BLaER1 treated with 17β-estradiol and CSF1 and Interleukin-3, amounts not matched to agents 10 nM and 100 nM (cell line): ENCODE results near the gene LBX2.
A peak's percentile ranks its signal among the peaks of the same experiment; 100 is the strongest.
"Not testable (repeated sequence)": the region's sequence is repeated elsewhere in the genome, so short reads cannot be mapped to it uniquely, and the experiment has no call there.

ENCODE experiments used
- H3K27ac ChIP-seq, 11 experiments: shearing (Covaris generic); formaldehyde crosslinking; 2 replicates each; pipeline ENCODE4 v1.8.1; 2022
- H3K27me3 ChIP-seq, 11 experiments: shearing (Covaris generic); formaldehyde crosslinking; 2 replicates each; pipeline ENCODE4 v1.8.1; 2022
- H3K36me3 ChIP-seq, 11 experiments: shearing (Covaris generic); formaldehyde crosslinking; 2 replicates each; pipeline ENCODE4 v1.8.1; 2022
- H3K4me1 ChIP-seq, 10 experiments: shearing (Covaris generic); formaldehyde crosslinking; 2 replicates each; pipeline ENCODE4 v1.8.1; 2022
- H3K4me2 ChIP-seq, 11 experiments: shearing (Covaris generic); formaldehyde crosslinking; 2 replicates each; pipeline ENCODE4 v1.8.1; 2022
- H3K4me3 ChIP-seq, 10 experiments: shearing (Covaris generic); formaldehyde crosslinking; 2 replicates each; pipeline ENCODE4 v1.8.1; 2022
- H3K9ac ChIP-seq, 11 experiments: shearing (Covaris generic); formaldehyde crosslinking; 2 replicates each; pipeline ENCODE4 v1.8.1; 2022
- H3K9me3 ChIP-seq, 11 experiments: shearing (Covaris generic); formaldehyde crosslinking; replicated peaks in 1 of 11; 2 replicates each; pipeline ENCODE4 v1.8.1; 2022
- H4K20me1 ChIP-seq, 11 experiments: shearing (Covaris generic); formaldehyde crosslinking; 2 replicates each; pipeline ENCODE4 v1.8.1; 2022
- Cebpa-rat ChIP-seq, 11 experiments: shearing (Covaris generic); IDR thresholded peaks; 2 replicates each; pipeline ENCODE4 v1.8.1; 2022

Gene LBX2

GRCh38 chr2:74489906-74490305 lies 9.5 kb downstream of the LBX2 start:
- Histone ChIP-seq H3K27ac (no peak overlapping the region), H3K9me3 (no peaks in the 10 kb centered on the region), H3K9ac (0 out of 22 replicates have a peak overlapping the region, but pooled peaks of 1 of the 11 experiments have one; percentile 6), H4K20me1 (peaks cover 0 to 35% (median 0%) of the 10 kb centered on the region in 11 experiments; a peak in 7 of 22 replicates), H3K36me3 (peaks cover 43 to 100% (median 85%) of the 10 kb centered on the region in 11 experiments), H3K4me1 (no peaks in the 10 kb centered on the region; a peak in 1 of 20 replicates), H3K4me3 (no peak overlapping the region), H3K4me2 (no peak overlapping the region), H3K27me3 (no peaks in the 10 kb centered on the region; a peak in 1 of 22 replicates)
- no peak for TF ChIP-seq Cebpa-rat (IDR thresholded peaks at IDR 0.05)

- TF ChIP-seq Cebpa-rat (IDR thresholded peaks at IDR 0.05) = no peak
- Histone ChIP-seq H4K20me1 (peaks cover 0 to 35% (median 0%) of the 10 kb centered on the region in 11 experiments; a peak in 7 of 22 replicates), H3K27ac (no peak overlapping the region), H3K4me1 (peaks cover 3 to 9% (median 7%) of the 10 kb centered on the region in 10 experiments), H3K36me3 (peaks cover 39 to 91% (median 79%) of the 10 kb centered on the region in 11 experiments), H3K9ac (no peak overlapping the region; a peak in 3 of 22 replicates), H3K27me3 (no peaks in the 10 kb centered on the region), H3K4me2 (no peak overlapping the region), H3K4me3 (no peak overlapping the region), H3K9me3 (no peaks in the 10 kb centered on the region)
These were observed 10.5 kb downstream of the LBX2 start for GRCh38 chr2:74488643-74489481.

- no peak overlapping the region for H3K4me3 ChIP-seq
- no peak overlapping the region for H3K27ac ChIP-seq
- no peak overlapping the region for H3K9ac ChIP-seq
- no peak for TF ChIP-seq Cebpa-rat (IDR thresholded peaks at IDR 0.05)
- no peak overlapping the region for H3K4me2 ChIP-seq
- peaks cover 12 to 65% (median 51%) of the 10 kb centered on the region in 11 experiments for H3K36me3 ChIP-seq
- no peaks in the 10 kb centered on the region for H3K27me3 ChIP-seq
- no peaks in the 10 kb centered on the region for H3K9me3 ChIP-seq
- H3K4me1 ChIP-seq = peaks cover 18 to 23% (median 21%) of the 10 kb centered on the region in 10 experiments
- peaks cover 0 to 36% (median 9%) of the 10 kb centered on the region in 11 experiments; a peak in 13 of 22 replicates for H4K20me1 ChIP-seq
These were observed 13.3 kb downstream of the LBX2 start for GRCh38 chr2:74486141-74486540.

- Histone ChIP-seq H3K4me2 (peak overlapping the region; percentile 75 to 100 (median 90)), H3K36me3 (peaks cover 22 to 65% (median 49%) of the 10 kb centered on the region in 11 experiments; a peak in 21 of 22 replicates), H4K20me1 (peaks cover 0 to 20% (median 9%) of the 10 kb centered on the region in 11 experiments; a peak in 13 of 22 replicates), H3K4me3 (peak overlapping the region; percentile 73 to 94 (median 83)), H3K4me1 (peaks cover 31 to 43% (median 39%) of the 10 kb centered on the region in 10 experiments), H3K27ac (peak overlapping the region in 10 of 11 experiments; percentile 81 to 92 (median 88); a peak in 18 of 22 replicates), H3K9ac (peak overlapping the region; percentile 81 to 94 (median 87))
- not testable (repeated sequence) for H3K27me3 ChIP-seq, H3K9me3 ChIP-seq
These were observed 15.7 kb downstream of the LBX2 start for GRCh38 chr2:74483675-74484164.

- Histone ChIP-seq H3K9ac (peak within 1 kb of the TSS; percentile 81 to 94 (median 87)), H3K4me1 (peaks cover 31 to 47% (median 41%) of the 10 kb centered on the region in 10 experiments), H3K4me2 (peak within 1 kb of the TSS; percentile 93 to 100 (median 97)), H3K27me3 (no peaks in the 10 kb centered on the region), H3K36me3 (peaks cover 28 to 65% (median 47%) of the 10 kb centered on the region in 11 experiments; a peak in 21 of 22 replicates), H3K27ac (peak within 1 kb of the TSS; percentile 52 to 92 (median 87); a peak in 21 of 22 replicates), H3K9me3 (no peaks in the 10 kb centered on the region), H4K20me1 (peaks cover 0 to 18% (median 9%) of the 10 kb centered on the region in 11 experiments; a peak in 13 of 22 replicates), H3K4me3 (peak within 1 kb of the TSS; percentile 73 to 94 (median 83))
- no peak for TF ChIP-seq Cebpa-rat (IDR thresholded peaks at IDR 0.05)
These were observed 16.4 kb downstream of the LBX2 start, which contains the start of the genes CCDC142 and TTC31 for GRCh38 chr2:74482801-74483674. Gene CCDC142 (minus strand): TSS chr2:74482998. CDS start chr2:74482837, 161 bp downstream. Gene TTC31 (plus strand): TSS chr2:74483081. CDS start chr2:74483096, 15 bp downstream.

GRCh38 chr2:74481961-74482800 lies 17.2 kb downstream of the LBX2 start:
- H3K4me2 ChIP-seq = peak overlapping the region; percentile 93 to 100 (median 97)
- no peak for TF ChIP-seq Cebpa-rat (IDR thresholded peaks at IDR 0.05)
- H3K36me3 ChIP-seq = peaks cover 30 to 64% (median 46%) of the 10 kb centered on the region in 11 experiments
- peak overlapping the region; percentile 73 to 94 (median 83) for H3K4me3 ChIP-seq
- H3K27ac ChIP-seq = peak overlapping the region; percentile 52 to 92 (median 87); a peak in 21 of 22 replicates
- no peaks in the 10 kb centered on the region for H3K9me3 ChIP-seq
- peaks cover 0 to 18% (median 9%) of the 10 kb centered on the region in 11 experiments; a peak in 13 of 22 replicates for H4K20me1 ChIP-seq
- peak overlapping the region; percentile 81 to 94 (median 87) for H3K9ac ChIP-seq
- H3K27me3 ChIP-seq = no peaks in the 10 kb centered on the region
- peaks cover 36 to 56% (median 49%) of the 10 kb centered on the region in 10 experiments for H3K4me1 ChIP-seq

- no peaks in the 10 kb centered on the region for H3K27me3 ChIP-seq
- H3K27ac ChIP-seq = peak overlapping the region in 10 of 11 experiments; percentile 81 to 92 (median 88); a peak in 17 of 22 replicates
- H3K4me2 ChIP-seq = peak overlapping the region; percentile 93 to 100 (median 97)
- peak overlapping the region; percentile 81 to 94 (median 87) for H3K9ac ChIP-seq
- H4K20me1 ChIP-seq = peaks cover 0 to 18% (median 9%) of the 10 kb centered on the region in 11 experiments; a peak in 13 of 22 replicates
- H3K4me3 ChIP-seq = peak overlapping the region; percentile 73 to 94 (median 83)
- H3K9me3 ChIP-seq = no peaks in the 10 kb centered on the region
- TF ChIP-seq Cebpa-rat (IDR thresholded peaks at IDR 0.05) = no peak
- H3K36me3 ChIP-seq = peaks cover 26 to 64% (median 44%) of the 10 kb centered on the region in 11 experiments
- peaks cover 36 to 63% (median 56%) of the 10 kb centered on the region in 10 experiments for H3K4me1 ChIP-seq
These were observed 18.0 kb downstream of the LBX2 start for GRCh38 chr2:74481431-74481830.
